Endothelial cell of umbilical vein (primary cell): Measurements from ENCODE around the gene SPSB2. TPM values are rescaled to one million over a fixed set of nuclear protein-coding genes. Genes with fewer than 3 reads are reported as not detected.

Experiments used
- BruUV-seq: library from RNA; stranded (reverse); fragments of 400-500 nt; replicated peaks from 2 replicates; lab custom pipeline; 2021; lab: Mats Ljungman, UMichigan
- CTCF ChIA-PET: fragments of 300-600, 350-600 bp; sonication (Branson Sonifier 250); formaldehyde crosslinking; loops from one replicate; lab custom pipeline; 2021; ENCODE audit warnings: antibody characterized with exemption, inconsistent platforms; lab: Charles Lee
- POLR2A ChIA-PET: fragments of 300-600, 350-600 bp; sonication (Branson Sonifier 250); formaldehyde crosslinking; loops from one replicate; lab custom pipeline; 2021; ENCODE audit warnings: antibody characterized with exemption, inconsistent platforms; lab: Charles Lee
- DNase-seq: peaks from one replicate; pipeline ENCODE4 v3.0.0-alpha.2; 2011; ENCODE audit warnings: low read depth, low spot score
- FAIRE-seq: peaks from 2 replicates; lab custom pipeline; 2011; peaks lifted over from hg19 to GRCh38; lab: Jason Lieb, UNC
- H2AFZ ChIP-seq: 2 replicates; pipeline ENCODE4 v1.6.0; 2012; ENCODE audit warnings: low read depth, low read length, control low read depth, inconsistent platforms
- H3K27ac ChIP-seq: 2 replicates; pipeline ENCODE4 v1.5.1; 2011; ENCODE audit warnings: low read depth, mild to moderate bottlenecking, control low read depth, low read length, moderate library complexity; ENCODE audit not compliant: insufficient read depth
- H3K27me3 ChIP-seq, 2 experiments: 2 replicates each; pipeline versions ENCODE4 v1.6.0 to v1.6.1; 2011; ENCODE audit warnings: low read length in 2 of 2, mixed read lengths in 1 of 2; ENCODE audit not compliant: control insufficient read depth in 2 of 2, insufficient read depth in 2 of 2
- H3K36me3 ChIP-seq, 2 experiments: 2 replicates in 1 of 2; 3 replicates in 1 of 2; pipeline ENCODE4 v1.5.1; 2011; ENCODE audit warnings: low read length in 2 of 2, mild to moderate bottlenecking in 1 of 2, moderate library complexity in 1 of 2; ENCODE audit not compliant: control insufficient read depth in 2 of 2, insufficient read depth in 2 of 2; ENCODE audit errors: extremely low read depth in 1 of 2
- H3K4me1 ChIP-seq: 3 replicates; pipeline ENCODE4 v1.5.1; 2011; ENCODE audit warnings: mild to moderate bottlenecking, low read length; ENCODE audit not compliant: control insufficient read depth, insufficient read depth; ENCODE audit errors: extremely low read depth
- H3K4me2 ChIP-seq: 2 replicates; pipeline ENCODE4 v1.6.1; 2011; ENCODE audit warnings: low read length, control low read depth, mixed read lengths; ENCODE audit not compliant: insufficient read depth
- H3K4me3 ChIP-seq, 3 experiments: fragments of 200-600 bp in 1 of 3; sonication (generic), shearing (Covaris generic) in 1 of 3; replicated peaks in 1 of 3; 2 replicates each; pipeline ENCODE4 v1.5.1; 2011 to 2016; ENCODE audit warnings: control low read depth in 3 of 3, low read length in 3 of 3, mild to moderate bottlenecking in 2 of 3, inconsistent platforms in 1 of 3, low read depth in 1 of 3, moderate library complexity in 1 of 3; ENCODE audit not compliant: insufficient read depth in 1 of 3
- H3K79me2 ChIP-seq: 2 replicates; pipeline ENCODE4 v1.6.0; 2012; ENCODE audit warnings: low read length, inconsistent platforms; ENCODE audit not compliant: control insufficient read depth, insufficient read depth
- H3K9ac ChIP-seq: replicated peaks from 2 replicates; pipeline ENCODE3; 2011; ENCODE audit warnings: low read length, control low read depth; ENCODE audit not compliant: insufficient read depth; ENCODE audit errors: extremely low read depth
- H3K9me1 ChIP-seq: replicated peaks from 3 replicates; pipeline ENCODE4 v1.6.0; 2011; ENCODE audit warnings: mild to moderate bottlenecking, low read length; ENCODE audit not compliant: control insufficient read depth, insufficient read depth; ENCODE audit errors: extremely low read depth
- H3K9me3 ChIP-seq: replicated peaks from 2 replicates; pipeline ENCODE4 v1.5.1; 2012; ENCODE audit warnings: low read length, inconsistent platforms; ENCODE audit not compliant: control insufficient read depth, insufficient read depth
- H4K20me1 ChIP-seq: replicated peaks from 2 replicates; pipeline ENCODE3; 2011; ENCODE audit warnings: mild to moderate bottlenecking, low read length; ENCODE audit not compliant: control insufficient read depth, insufficient read depth; ENCODE audit errors: extremely low read depth
- CTCF ChIP-seq, 2 donors: IDR thresholded peaks; 1 replicate in 1 of 2; 2 replicates in 1 of 2; pipeline ENCODE4 v1.5.1; 2011; ENCODE audit warnings: low read length in 2 of 2, mild to moderate bottlenecking in 2 of 2, moderate library complexity in 2 of 2, control low read depth in 1 of 2, inconsistent platforms in 1 of 2, low read depth in 1 of 2; ENCODE audit not compliant: insufficient read depth in 1 of 2; ENCODE audit errors: extremely low read depth in 1 of 2
- EZH2 ChIP-seq: IDR thresholded peaks from 2 replicates; pipeline ENCODE4 v1.6.1; 2012; ENCODE audit warnings: borderline replicate concordance, low read depth, mild to moderate bottlenecking, moderate library complexity, low read length, inconsistent platforms; ENCODE audit not compliant: severe bottlenecking
- FOS ChIP-seq: IDR thresholded peaks from 2 replicates; pipeline ENCODE4 v1.6.1; 2011; ENCODE audit warnings: mild to moderate bottlenecking, low read length, moderate library complexity, borderline replicate concordance; ENCODE audit not compliant: insufficient read depth
- GATA2 ChIP-seq: IDR thresholded peaks from 2 replicates; pipeline ENCODE4 v1.7.0; 2011; ENCODE audit warnings: low read depth, mild to moderate bottlenecking, moderate library complexity, mixed read lengths, low read length; ENCODE audit not compliant: insufficient read length, insufficient read depth
- JUN ChIP-seq: IDR thresholded peaks from 2 replicates; pipeline ENCODE4 v1.6.1; 2011; ENCODE audit warnings: borderline replicate concordance, low read depth; ENCODE audit not compliant: insufficient read length, insufficient read depth
- MAX ChIP-seq: IDR thresholded peaks from 2 replicates; pipeline ENCODE4 v1.6.1; 2011; ENCODE audit not compliant: insufficient read depth, insufficient read length
- MYC ChIP-seq: IDR thresholded peaks from one replicate; pipeline ENCODE4 v1.6.1; 2011; ENCODE audit warnings: mild to moderate bottlenecking, low read depth, low read length
- POLR2A ChIP-seq: IDR thresholded peaks from 2 replicates; pipeline ENCODE4 v1.6.1; 2012; ENCODE audit warnings: low read depth, mild to moderate bottlenecking, control low read depth, low read length
- POLR2AphosphoS5 ChIP-seq: IDR thresholded peaks from 2 replicates; pipeline ENCODE4 v1.6.1; 2012; ENCODE audit warnings: low read depth, mild to moderate bottlenecking, control low read depth, low read length, moderate library complexity; ENCODE audit not compliant: insufficient read depth
- dilution Hi-C: fragments of 300-500 bp; cut with MboI; formaldehyde crosslinking; loops from one replicate; pipeline ENCODE4 v1.15.0; 2019; ENCODE audit warnings: low sequenced_read_pairs; ENCODE audit not compliant: extremely low pct_ligation_motif_present
- intact Hi-C: fragments of 100-400 bp; cut with micrococcal nuclease; formaldehyde crosslinking; loops from one replicate; pipeline ENCODE4 v1.10.0; 2022
- polyA plus RNA-seq, 4 experiments: library from polyadenylated mRNA; depleted of rRNA in 3 of 4; stranded (reverse) in 3 of 4; unstranded in 1 of 4; fragments of >200 nt; gene quantifications; 2 replicates each; pipeline versions ENCODE4 v1.2.1 to v1.2.3, GENCODE V29; 2011 to 2012; ENCODE audit warnings: missing spikeins in 1 of 4
- total RNA-seq: library from RNA; stranded (reverse); gene quantifications from 2 replicates; pipeline ENCODE4 v1.2.3, GENCODE V29; 2021

The SPSB2 gene
- total and polyA plus RNA-seq, 2 donors (not counting 3 experiments of a cell fraction or from before 2014, with no cell fraction given) = 3.8 to 6.9 TPM

GRCh38 chr12:6849427-6849826, 23.7 kb downstream of the SPSB2 start:
- no peak overlapping the region for H3K4me3 ChIP-seq
- H3K9me1 ChIP-seq = no peaks in the 10 kb centered on the region
- no peak overlapping the region for H2AFZ ChIP-seq
- no peak overlapping the region for H3K9ac ChIP-seq
- peaks cover 37% of the 10 kb centered on the region for H3K79me2 ChIP-seq
- TF ChIP-seq CTCF (IDR thresholded peaks at IDR 0.05; ENCODE audit: extremely low read depth in 1 of 2, insufficient read depth in 1 of 2, low read depth in 1 of 2, low read length in 2 of 2) (no peak), EZH2 (no peak), JUN (no peak), FOS (no peak), POLR2A (no peak), POLR2AphosphoS5 (no peak), MYC (no peak), MAX (no peak), GATA2 (no peak)
- no peaks in the 10 kb centered on the region for H3K27me3 ChIP-seq
- dilution Hi-C loops (no loop called here), intact Hi-C loops (no loop called here)
- POLR2A ChIA-PET = no interaction called here
- no peaks in the 10 kb centered on the region for H4K20me1 ChIP-seq
- H3K9me3 ChIP-seq = no peaks in the 10 kb centered on the region
- BruUV-seq = no TSS peak
- H3K27ac ChIP-seq = no peak overlapping the region
- DNase-seq (no peak), FAIRE-seq (no peak)
- H3K4me1 ChIP-seq = peaks cover 24% of the 10 kb centered on the region
- CTCF ChIA-PET = interaction anchor here (1.8 kb wide), 1 partner anchor 13 kb away, joined by 3 read pairs; no protein-coding TSS in a partner anchor
- H3K36me3 ChIP-seq = peaks cover 9 to 28% of the 10 kb centered on the region in 2 experiments
- H3K4me2 ChIP-seq = no peak overlapping the region
